Brain microvascular endothelial cell (primary cell): ENCODE measurements around the gene STT3B.

Experiments
- DNase-seq: peaks from one replicate; pipeline ENCODE4 v3.0.0-alpha.2; 2020
- H3K27ac ChIP-seq: fragments of 250-450 bp; sonication (Bioruptor Pico); 2 replicates; pipeline ENCODE4 v1.5.1; 2020; ENCODE audit warnings: mild to moderate bottlenecking, moderate library complexity
- H3K27me3 ChIP-seq: fragments of 250-450 bp; sonication (Bioruptor Pico); replicated peaks from 2 replicates; pipeline ENCODE4 v1.5.1; 2020; ENCODE audit warnings: mild to moderate bottlenecking
- H3K36me3 ChIP-seq: fragments of 250-450 bp; sonication (Bioruptor Pico); replicated peaks from 2 replicates; pipeline ENCODE4 v1.5.1; 2020; ENCODE audit warnings: mild to moderate bottlenecking
- H3K4me3 ChIP-seq: 2 replicates; pipeline ENCODE4 v1.5.1; 2011; ENCODE audit warnings: low read depth, mild to moderate bottlenecking, control low read depth, low read length, moderate library complexity
- in situ Hi-C: cut with HindIII; loops from 2 replicates; pipeline ENCODE4 v1.10.0; 2017; ENCODE audit warnings: low sequenced_read_pairs, low pct_ligation_motif_present
- TF ChIP-seq, protein P1 (sequence below): IDR thresholded peaks from 2 replicates; pipeline ENCODE4 v1.5.1; 2011; ENCODE audit warnings: low read depth, mild to moderate bottlenecking, moderate library complexity, low read length, control low read depth, inconsistent platforms; ENCODE audit errors: missing control alignments

STT3B gene

DNA sequence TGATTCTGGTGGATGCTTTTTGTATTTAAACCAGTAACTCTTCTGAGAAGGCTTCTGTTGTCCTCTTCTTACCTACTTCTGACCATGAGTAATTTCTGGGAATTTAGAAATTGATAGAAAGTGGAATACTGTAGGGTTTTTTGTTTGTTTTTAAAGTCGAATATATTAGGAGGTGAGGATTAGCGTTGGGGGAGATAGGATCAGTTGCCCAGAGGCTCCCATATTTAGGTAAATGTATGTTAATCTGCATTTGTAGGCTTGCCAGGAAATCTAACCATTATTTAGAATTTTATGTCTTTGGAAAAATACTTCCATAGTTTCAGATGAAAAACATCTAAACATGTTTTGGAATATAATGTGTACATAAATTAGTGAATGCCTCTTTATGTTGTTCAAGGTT lies 6.1 kb downstream of the STT3B start:
- H3K27me3 ChIP-seq: no peaks in the 10 kb centered on the region
- no peak for DNase-seq
- in situ Hi-C loops: no loop called here
- no peaks in the 10 kb centered on the region for H3K36me3 ChIP-seq
- TF ChIP-seq, protein P1, sequence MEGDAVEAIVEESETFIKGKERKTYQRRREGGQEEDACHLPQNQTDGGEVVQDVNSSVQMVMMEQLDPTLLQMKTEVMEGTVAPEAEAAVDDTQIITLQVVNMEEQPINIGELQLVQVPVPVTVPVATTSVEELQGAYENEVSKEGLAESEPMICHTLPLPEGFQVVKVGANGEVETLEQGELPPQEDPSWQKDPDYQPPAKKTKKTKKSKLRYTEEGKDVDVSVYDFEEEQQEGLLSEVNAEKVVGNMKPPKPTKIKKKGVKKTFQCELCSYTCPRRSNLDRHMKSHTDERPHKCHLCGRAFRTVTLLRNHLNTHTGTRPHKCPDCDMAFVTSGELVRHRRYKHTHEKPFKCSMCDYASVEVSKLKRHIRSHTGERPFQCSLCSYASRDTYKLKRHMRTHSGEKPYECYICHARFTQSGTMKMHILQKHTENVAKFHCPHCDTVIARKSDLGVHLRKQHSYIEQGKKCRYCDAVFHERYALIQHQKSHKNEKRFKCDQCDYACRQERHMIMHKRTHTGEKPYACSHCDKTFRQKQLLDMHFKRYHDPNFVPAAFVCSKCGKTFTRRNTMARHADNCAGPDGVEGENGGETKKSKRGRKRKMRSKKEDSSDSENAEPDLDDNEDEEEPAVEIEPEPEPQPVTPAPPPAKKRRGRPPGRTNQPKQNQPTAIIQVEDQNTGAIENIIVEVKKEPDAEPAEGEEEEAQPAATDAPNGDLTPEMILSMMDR: no peak
- H3K27ac ChIP-seq: no peak overlapping the region
- no peak overlapping the region for H3K4me3 ChIP-seq

DNA sequence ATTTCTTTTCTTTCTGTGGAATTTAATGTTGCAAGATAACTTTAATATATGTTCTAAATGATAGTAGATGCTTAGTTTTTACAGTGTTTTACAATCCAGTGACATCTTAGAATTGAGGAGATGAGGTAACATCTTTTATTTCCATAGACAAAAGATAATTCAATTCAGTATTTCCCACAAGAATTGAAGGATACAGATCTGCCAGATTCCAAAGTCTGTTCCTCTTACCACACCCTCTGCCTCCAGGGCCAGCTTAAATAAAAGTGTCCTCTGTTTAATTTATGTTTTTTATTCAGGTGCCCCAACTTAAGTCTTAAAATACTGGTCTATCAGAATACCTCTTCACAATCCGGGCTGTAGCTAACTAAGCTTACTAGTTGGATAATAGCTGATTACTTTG lies 6.5 kb downstream of the STT3B start:
- no peak overlapping the region for H3K4me3 ChIP-seq
- H3K27me3 ChIP-seq: no peaks in the 10 kb centered on the region
- no peak overlapping the region for H3K27ac ChIP-seq
- TF ChIP-seq, protein P1: no peak
- in situ Hi-C loops: no loop called here
- no peak for DNase-seq
- H3K36me3 ChIP-seq: no peaks in the 10 kb centered on the region

DNA sequence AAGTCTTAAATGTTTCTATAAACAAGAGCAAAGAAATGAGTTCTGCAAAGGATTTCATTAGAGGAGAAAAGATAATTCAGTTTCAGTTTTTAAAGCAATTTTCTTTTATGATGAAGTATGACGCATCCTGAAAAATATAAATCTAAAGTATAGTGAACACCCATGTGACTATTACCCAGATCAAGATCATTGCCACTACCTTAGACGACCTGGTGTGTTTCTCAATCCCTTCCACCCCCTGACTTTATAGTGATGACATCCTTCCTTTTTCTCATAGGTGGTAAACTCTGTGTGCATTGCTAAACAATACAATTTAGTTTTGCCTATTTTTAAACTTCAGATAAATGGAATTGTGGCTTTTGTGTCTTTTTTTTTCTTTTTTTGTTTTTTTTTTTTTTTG lies 8.4 kb downstream of the STT3B start:
- H3K4me3 ChIP-seq: no peak overlapping the region
- H3K36me3 ChIP-seq: no peaks in the 10 kb centered on the region

DNA sequence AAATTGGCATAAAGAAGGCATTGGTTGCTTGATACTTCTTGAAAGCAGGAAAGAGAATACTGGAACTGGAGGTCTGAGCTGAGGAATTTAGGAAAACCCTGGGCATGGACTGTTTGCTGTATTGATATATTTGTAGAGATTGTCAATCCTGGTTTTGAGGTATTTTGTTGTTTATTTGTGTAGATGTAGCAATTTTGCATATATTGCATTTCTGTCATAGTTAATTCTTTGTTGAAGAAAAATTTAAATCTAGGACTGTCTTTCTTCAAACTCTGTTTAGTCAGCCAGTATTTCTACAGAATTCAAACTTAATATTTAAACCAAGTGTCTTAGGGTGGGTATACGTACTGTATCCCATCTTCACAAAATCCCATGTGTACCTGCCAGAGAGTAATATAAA lies 9.5 kb downstream of the STT3B start:
- in situ Hi-C loops: no loop called here
- H3K4me3 ChIP-seq: no peak overlapping the region
- no peaks in the 10 kb centered on the region for H3K36me3 ChIP-seq
- H3K27ac ChIP-seq: no peak overlapping the region
- DNase-seq: no peak
- no peaks in the 10 kb centered on the region for H3K27me3 ChIP-seq
- TF ChIP-seq, protein P1: no peak

More for the DNA sequence above, 8.4 kb downstream of the STT3B start:
- DNase-seq: no peak
- Histone ChIP-seq H3K27me3 (no peaks in the 10 kb centered on the region), H3K27ac (no peak overlapping the region)
- TF ChIP-seq, protein P1: no peak
- in situ Hi-C loops: no loop called here

DNA sequence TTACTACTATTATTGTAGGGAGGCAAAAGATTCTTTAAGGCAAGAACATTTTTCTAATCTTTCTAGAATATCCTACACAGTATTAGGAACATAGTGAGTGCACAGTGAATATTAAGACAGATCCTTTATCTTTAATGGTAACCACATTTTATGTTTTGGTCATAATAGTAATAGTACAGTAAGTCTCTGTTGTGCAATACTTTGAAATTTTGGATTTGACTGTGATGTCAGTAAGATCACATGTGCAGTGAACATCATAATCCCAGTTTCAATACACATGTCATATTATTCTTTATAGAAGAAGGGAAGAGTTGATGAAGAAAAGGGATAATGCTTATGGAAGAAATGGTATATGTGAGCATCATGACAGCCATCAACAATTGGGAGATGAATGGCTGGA lies 10.7 kb downstream of the STT3B start:
- Histone ChIP-seq H3K4me3 (no peak overlapping the region), H3K27ac (no peak overlapping the region), H3K27me3 (no peaks in the 10 kb centered on the region), H3K36me3 (no peaks in the 10 kb centered on the region)
- DNase-seq: no peak
- TF ChIP-seq, protein P1: no peak
- in situ Hi-C loops: no loop called here

DNA sequence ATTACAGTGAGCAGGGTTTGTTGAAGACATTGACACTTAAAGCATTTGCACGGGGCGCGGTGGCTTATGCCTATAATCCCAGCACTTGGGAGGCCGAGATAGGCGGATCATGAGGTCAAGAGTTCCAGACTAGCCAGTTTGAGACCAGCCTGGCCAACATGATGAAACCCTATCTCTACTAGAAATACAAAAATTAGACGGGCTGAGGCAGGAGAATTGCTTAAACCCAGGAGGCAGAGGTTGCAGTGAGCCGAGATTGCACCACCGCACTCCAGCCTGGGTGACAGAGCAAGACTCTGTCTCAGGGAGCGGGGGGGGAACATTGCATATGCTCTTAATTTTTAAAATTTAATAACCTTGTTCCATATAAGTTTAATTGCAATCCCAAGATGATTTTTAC lies 11.9 kb downstream of the STT3B start:
- H3K27me3 ChIP-seq: no peaks in the 10 kb centered on the region
- DNase-seq: no peak
- no peaks in the 10 kb centered on the region for H3K36me3 ChIP-seq
- no peak overlapping the region for H3K27ac ChIP-seq
- H3K4me3 ChIP-seq: no peak overlapping the region
- TF ChIP-seq, protein P1: no peak
- in situ Hi-C loops: no loop called here
